Activated CD4-positive, alpha-beta T cell treated with anti-CD3 and anti-CD28 coated beads for 48 hours (primary cell): ENCODE measurements around the gene CFAP92.
A peak's percentile ranks its signal among the peaks of the same experiment; 100 is the strongest.

Experiments used
- DNase-seq: peaks from one replicate; pipeline ENCODE4 v3.0.0-alpha.2; 2020

Gene CFAP92

DNA sequence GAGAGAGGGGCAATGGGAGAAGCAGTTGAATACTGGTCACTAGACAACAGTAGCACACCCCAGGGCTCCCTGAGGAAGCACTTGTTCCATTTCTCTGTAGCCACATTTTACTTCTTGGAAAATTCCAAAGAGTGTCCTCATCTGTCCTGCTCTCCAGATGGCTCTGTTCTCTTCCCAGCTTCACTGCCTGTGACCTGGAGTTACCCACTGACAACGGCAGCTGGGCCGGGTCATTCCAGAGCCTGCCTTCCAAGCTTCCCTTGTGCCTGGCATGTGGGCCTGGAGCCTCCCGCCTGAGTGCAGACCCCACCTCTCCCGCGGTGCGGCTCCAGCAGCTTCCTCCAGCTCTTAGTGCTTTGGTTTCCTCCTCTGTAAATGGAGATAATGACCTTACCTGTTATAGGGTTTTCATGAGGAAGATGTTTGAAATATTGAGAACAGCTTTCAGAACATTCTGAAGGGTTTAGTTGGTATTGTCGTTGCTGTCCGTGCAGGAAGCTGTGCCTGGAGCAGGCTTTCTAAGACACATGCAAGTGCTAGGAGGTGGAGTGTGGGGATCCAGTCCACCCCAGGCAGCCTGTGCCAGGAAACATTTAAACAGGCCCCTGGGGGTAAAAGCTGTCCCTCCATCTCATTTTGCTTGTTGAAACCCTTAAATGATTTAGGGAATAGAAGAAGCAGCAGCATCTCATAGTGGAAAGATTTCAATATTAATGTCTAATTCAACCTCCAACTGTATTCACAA is 32.0 kb upstream of the CFAP92 start:
- no peak for DNase-seq

DNA sequence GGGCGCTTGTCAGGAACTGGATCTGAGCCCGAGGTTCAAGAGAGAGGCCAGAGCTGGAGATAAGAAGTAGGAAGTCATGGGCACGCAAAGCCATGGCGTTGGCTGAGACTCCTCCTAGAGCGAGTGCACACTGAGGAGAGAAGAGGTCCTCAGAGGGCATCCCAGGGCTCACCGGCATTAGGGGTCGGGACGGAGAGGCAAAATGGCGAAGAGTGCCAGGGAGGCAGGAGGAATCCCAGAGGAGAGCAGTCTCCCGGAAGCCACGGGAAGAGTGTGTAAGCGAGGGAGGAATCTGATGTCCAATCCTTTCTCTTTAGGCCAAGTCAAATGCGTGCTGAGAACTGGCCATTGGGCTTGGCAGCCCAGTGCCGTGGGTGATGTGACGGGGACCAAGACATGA is 31.2 kb upstream of the CFAP92 start:
- no peak for DNase-seq

DNA sequence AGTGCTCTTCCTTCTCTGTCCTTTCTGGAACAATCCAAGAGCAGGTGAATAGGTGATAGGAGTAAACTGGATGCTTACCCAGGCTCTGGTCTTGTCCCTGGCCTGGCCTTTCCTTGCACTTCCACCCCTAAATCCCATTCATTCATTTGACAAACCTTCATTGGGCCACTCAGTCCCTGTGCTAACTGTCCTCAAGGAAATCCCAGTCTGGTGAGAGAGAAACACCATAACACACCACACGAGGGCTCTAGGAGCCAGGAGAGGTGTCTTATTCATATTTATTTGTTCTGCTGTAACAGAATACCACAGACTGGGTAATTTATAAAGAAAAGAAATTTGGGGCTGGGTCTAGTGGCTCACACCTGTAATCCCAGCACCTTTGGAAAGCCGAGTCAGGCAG is 30.0 kb upstream of the CFAP92 start:
- no peak for DNase-seq

DNA sequence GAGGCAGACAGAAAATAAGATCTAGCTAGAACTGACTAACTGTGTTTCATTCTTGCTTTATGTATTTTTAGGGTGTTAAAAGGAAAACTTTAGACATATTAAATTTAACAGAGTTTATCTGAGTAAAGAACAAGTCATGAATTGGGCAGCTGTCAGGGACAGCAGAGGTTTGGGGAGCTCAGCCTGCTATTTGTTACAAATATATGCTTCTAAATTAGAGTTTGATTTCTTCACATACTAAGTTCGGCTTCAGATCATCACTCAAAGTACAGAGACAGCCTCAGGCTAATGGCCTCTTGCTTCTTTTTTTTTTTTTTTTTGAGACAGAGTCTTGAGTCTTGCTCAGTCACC is 29.1 kb upstream of the CFAP92 start:
- no peak for DNase-seq

DNA sequence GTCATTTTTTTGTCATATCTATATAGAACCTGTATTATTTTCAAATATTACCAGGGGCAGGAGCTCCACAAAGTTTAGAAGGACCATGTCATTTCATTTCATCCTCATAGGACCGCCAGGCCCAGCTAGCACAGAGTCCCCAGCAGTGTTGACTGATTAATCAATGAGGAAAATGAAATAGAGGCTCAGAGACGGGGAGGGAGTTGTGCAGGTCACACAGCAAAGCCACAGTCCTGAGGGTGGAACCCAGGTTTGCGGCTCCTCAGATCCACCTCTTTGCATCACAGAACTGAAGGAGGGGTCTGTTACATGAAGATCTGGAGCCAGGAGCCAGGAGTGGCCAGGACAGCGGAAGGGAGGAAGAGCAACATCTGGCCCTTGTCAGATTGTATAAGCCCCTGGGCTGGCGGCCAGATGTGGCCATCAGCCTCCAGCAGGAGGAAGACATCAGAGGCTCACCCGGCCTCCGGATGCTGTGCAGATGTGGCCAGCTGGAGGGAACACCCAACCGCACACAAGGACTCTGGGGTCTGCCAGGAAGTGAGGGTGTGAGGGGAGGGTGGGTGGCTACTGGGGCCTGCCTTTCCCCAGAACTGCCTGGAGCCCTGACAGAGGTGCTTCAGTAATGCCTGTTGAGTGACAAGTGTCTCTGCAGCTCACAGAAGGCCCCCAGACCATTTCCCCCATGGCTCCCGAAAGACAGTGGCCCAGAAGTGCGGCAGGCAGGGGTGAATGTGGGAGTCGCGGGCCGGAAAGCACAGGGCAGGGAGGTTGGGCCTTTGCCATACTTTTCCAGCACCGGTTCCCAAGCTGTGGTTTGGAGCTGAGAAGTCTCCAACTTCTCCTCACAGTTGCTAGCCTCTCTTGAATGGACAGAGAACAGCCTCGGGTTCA is 28.5 kb upstream of the CFAP92 start:
- no peak for DNase-seq

DNA sequence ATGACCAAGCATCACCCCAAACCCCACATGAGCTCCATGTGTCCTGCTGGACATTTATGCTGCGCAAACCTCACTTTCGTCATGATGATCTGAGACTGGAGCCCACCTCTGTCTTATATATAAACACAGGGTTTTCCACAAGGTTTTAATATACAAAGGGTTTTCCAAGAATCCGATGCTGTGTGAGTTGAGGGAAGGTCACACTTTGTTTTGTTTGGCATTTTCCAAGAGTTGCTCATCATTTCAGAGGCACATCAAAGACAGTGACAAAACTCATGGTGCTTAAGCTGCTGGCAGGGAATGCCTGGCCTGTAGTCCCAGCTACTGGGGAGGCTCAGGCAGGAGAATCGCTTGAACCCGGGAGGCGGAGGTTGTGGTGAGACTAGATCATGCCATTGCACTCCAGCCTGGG is 27.3 kb upstream of the CFAP92 start:
- DNase-seq: no peak

DNA sequence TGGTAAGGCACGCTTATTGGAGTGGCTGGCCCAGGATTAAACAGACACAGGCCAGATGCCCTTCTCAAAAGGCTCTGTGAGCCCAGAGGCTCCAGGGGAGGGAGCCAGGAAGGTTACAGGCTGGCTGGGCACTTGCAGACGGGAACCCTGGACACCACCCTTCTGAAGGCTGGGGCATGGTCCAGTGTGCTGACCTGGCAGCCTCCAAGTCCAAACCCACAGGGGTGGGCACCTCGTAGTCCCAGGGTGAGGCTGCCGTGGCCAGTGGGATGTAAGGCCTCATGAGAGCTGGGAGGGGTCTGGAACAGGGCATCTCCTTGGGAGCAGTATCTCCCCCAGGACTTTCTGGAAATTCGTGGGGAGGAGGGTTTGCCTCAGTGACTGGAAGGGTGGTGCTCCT is 26.8 kb upstream of the CFAP92 start:
- DNase-seq: no peak

DNA sequence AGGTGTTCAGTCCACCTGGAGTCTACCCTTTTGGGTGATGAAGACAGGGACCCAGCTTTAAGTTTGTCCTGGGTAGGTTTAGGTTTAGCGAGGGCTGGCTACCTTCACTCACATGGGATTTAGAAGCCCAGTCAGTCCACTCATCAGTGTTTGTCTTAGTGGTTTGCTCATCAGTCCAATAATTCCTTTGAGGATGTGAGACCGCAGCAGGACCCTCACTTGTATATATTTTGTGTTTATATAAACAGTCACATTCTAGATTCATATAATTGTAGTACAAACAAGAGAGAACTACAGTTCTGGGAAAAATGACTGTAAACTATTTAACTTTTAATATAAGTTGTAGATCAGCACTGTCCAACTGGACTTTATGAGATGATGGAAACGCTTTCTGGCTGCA is 25.4 kb upstream of the CFAP92 start:
- DNase-seq: no peak

DNA sequence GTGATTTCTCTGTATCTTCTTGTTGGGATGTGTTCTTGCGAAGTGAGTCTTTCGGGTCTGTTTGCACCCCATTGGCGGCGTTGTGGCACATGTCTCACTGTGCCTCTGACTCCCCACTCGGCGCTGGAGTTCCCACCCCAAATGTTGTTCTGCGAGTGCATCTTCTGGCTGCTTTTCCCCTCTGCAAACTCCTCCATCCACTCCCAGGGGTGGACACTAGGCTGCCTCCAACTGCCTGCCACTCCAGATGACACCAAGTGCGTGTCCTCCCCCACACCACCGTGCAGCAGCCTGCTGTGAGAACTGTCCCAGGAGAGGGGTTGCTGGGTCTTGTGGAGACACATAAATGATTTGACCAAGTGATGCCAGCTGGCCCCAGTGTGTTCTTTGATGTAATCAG is 24.9 kb upstream of the CFAP92 start:
- no peak for DNase-seq

DNA sequence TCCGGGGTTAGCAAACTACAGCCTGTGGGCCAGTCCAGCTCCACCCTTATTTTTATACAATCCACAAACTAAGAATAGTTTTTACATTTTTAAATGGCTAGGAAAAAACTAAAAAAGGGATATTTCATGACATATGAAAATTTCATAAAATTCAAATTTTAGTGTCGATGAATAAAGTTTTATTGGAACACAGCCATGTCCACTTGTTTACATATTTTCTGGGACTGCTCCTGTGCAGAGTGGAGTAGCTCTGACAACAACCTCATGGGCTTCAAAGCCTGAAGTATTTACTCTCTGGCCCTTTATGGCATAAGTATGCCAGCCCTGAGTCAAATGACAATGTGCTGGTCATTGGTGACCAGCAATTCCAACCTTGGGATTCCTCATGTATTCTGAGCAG is 24.4 kb upstream of the CFAP92 start:
- no peak for DNase-seq

DNA sequence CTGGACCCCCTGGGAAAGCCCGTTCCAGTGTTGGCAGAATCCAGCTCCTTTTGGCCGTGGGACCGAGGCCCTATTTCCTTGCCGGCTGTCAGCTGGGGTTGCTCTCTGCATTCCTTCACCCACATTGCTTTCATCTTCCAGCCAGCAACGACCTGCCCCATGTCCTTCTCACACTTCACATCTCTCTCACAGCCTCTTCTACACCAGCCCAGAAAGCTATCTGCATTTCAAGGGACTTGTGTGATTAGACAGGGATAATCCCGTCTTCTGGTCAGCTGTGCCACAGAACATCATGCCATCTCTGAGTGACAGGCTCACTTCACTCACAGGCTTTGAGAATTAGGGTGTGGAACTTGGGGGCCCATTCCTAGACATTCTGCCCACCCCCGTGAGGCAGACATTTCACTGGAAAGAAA is 23.6 kb upstream of the CFAP92 start:
- DNase-seq: no peak

DNA sequence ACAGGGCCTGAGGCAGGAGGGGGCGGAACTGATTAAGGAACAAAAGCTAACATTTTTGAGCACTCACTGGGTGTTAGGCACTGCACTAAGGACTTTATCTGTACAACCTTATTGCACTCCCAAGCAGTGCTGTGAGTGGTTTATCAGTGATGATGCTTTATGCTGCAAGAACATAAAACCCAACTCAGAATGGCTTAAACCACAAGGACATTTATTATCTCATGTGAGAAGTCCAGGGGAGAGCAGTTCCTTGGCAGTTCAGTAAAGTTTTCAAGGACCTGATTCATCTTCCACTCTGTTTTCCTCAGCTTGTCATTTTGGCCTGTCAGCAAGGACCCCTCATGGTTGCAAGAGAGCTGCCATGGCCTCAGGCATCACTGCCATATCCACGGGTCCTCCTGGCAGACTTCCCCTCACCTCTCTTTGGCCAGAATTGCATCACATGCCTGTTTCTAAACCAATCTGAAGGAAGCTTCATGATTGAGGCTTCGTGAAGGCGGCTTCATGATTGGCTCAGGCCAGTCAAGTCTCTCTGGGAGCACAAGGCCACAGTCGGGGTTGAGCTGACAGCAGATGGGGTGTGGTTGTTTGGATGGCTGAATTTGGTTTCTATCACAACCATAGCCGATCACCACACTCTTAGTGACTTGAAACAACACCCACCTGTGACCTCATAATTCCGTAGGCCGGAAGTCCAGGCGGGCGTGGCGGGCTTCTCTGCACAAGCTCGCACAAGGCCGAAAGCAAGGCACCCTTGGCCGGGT is 23.0 kb upstream of the CFAP92 start:
- DNase-seq: peak; percentile 33

DNA sequence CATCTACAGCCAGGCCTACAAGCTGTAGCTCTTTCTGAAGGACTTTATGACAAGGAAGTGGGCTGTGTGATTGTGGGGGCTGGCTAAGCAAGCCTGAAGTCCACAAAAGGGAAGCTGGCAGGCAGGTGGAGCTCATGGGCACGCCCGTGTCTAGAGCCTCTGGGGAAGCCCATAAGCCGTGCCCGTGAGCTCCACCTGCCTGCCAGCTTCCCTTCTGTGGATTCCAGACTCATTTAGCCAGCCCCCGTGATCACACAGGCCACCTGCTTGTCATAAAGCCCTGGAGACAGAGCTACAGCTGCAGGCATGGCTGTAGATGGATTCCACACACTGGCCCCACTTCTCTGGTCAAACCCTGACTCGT is 22.5 kb upstream of the CFAP92 start:
- DNase-seq: peak; percentile 66

DNA sequence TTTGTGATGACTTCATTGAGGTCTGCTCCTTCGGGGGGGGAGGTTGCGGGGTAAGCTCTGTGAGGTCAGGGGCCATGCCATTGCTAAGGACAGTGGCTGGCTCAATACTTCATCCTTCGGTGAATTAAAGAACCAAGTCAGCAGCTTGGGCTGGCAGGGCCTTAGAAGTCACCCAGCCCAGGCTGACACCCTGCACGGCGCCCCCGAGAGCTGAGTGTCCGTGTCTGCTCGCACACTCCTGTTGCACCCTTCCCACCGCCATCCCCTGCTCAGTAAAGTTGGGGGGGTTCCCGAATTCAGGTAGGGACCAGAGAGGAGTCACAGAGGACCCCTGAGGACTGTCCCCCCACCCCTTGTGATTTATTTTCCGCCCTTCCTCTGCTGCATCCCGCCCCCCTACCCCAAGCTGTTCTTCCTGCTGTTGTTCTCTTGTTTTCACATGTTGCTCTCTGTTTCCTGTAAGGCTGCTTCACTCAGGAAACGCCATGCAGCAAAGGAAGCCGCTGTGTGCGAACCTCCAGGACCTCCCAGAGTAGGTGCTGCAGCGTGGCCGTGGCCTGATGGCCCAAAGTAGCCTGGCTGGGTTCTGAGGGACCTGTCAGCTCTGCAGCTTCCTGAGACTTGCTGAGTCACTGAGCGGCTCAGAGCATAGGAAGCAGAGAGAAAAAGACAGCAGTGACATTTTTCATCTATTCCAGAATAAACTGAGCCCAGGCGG is 21.7 kb upstream of the CFAP92 start:
- peak; percentile 56 for DNase-seq

DNA sequence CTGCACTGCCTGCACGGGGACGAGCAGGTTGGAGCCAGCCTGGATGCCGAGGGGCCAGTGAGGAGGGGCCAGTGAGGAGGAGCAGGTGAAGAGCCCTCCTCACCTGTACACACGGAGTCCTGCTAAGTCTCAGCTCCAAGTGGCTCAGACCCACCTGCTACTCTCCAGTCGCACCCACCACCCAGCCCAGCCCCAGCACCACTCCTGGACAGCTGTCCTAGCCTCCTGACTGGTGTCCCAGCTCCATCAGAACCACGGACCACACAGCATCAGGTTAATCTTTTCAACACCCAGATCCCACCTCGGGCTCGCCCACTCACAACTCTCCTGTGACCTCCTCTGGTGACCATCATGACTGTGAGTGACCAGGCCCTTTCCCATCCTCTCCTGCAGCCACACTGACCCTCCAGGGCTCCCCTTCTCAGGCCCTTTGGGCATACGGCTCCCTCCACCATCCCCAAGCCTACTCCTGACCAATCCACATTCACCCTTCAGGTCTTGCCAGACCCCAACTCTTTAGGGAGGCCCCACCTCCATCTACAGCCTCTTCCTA is 21.0 kb upstream of the CFAP92 start:
- no peak for DNase-seq

DNA sequence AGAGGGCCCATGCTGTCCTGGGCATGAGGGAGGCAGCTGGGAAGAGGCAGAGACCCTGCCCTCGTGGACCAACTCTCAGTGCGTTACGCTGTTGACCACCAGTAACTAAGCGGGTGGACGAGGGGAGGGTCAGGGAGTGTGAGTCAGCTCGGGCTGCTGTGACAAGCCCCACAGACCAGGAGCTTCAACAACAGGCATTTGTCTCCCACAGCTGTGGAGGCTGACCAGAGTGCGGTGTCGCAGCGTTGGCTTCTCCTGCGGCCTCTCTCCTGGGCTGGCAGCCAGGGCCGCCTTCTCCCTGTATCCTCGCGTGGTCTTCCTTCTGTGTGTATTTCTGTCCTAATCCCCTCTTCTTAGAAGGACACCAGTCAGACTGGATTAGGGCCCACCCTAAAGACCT is 20.3 kb upstream of the CFAP92 start:
- DNase-seq: no peak

DNA sequence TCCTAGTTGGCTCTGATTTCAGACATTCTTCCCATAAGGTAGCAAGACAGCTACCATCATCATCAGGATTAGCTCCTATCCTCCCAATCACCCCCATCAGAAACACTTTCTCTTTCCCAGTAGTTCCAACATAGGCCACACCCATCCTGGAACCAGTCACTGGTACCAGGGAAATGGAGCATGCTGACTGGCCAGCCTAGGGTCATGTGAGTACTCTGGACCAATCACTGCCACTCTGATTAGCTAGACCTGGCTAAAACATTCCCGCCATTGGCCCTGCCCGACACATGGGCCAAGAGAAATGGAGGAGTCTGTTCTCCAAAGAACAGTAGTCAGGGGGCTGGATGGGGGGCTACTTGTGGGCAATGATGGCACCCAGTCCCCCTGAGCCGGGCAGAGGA is 19.6 kb upstream of the CFAP92 start:
- DNase-seq: no peak

DNA sequence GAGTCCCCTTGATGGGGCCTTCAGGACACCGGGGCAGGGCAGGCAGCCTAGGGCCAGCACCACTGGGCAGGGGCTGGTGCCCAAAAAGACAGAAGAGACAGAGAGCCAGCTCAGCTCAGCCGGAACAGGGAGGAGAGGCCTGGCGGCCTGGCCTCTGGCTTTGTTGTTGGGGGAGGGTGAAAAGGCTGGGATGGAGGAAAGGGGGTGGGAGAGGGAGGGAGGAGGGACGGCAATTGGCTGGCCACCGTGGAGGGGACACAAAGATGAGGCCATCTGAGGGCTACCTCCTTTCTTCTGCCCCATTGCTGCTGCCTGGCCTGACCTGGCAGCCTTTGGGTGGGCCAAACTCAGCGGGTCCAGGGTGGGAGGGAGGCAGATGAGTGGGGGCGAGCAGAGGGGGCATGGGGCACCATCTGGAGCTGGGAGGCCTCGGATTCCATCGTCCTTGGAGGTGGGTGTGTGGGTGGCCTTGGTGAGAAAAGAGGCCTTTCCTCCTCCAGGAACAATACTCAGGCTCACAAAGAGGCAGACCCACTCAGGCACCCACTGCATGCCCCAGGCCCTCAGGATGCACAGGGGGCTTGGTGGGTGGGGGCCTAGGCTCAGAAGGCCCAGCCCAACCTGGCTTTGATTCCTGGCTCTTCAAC is 16.6 kb upstream of the CFAP92 start:
- no peak for DNase-seq

DNA sequence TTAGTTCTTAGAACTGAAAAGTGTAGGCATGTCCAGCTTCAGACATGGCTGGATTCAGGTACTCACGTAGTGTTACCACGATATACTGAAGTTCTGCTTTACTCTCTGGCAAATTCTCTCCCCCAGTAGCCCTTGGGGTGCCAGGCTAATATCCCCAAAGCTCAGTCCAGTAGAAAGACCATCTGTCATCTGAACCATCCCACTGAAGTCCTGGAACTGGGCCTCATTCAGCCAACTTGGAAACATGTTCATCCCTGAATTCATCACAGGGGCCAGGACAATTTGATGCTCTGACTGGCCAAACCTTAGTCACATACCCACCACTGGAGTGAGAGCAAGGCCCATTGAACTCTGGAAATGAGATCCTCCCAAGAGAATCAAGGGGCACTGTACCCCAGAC is 15.4 kb upstream of the CFAP92 start:
- DNase-seq: no peak

DNA sequence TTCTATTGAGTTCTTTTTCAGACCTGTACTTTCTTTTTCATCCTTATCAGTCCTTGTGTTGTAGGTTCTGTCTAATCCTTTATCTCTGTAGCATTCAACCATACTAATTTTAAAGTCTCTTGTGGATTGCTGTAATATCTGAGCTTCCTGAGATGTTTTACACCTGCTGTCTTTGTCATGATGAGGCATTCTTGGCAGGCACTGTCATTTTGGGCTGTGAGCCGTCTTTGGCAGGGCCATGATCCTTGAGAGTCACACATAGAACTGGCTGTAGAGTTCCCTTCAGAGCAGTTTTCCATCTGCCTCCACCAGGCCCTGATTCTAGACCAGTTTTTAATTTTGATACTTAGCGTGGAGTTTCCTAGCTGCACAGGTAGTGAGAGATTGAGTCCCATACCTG is 13.9 kb upstream of the CFAP92 start:
- no peak for DNase-seq

DNA sequence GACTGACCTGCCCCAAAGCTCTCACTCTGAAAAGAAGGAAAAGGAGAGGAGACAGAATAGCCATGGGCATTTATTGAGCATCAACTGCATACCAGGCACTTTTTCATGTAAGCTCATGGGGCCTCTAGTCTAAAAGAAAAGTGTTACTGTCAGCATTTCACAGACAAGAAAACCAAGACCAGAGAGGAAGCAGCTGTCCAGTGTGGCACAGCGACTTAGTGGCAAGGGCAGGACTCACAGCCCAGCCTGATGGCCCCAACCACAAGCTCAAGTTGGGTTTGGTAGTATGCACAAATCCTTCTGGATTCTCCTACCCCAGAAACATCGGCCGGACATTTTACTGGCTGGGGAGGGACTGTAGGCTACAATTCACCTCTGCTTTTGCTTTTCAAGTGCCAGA is 13.0 kb upstream of the CFAP92 start:
- DNase-seq: no peak
